Caki2 (cell line): ENCODE measurements around the gene NPAS3. TPM values are rescaled to one million over a fixed set of nuclear protein-coding genes. Genes with fewer than 3 reads are reported as not detected.

Experiments used
- DNase-seq: peaks from one replicate; pipeline ENCODE4 v3.0.0-alpha.2; 2015; ENCODE audit warnings: low read depth
- in situ Hi-C: cut with HindIII; loops from 2 replicates; pipeline ENCODE4 v1.10.0; 2016; ENCODE audit warnings: low sequenced_read_pairs, low pct_unique_long_range_greater_than_20kb, mixed read lengths
- total RNA-seq: library from RNA; depleted of rRNA; stranded (reverse); fragments of >200 nt; shearing (Covaris generic); gene quantifications from 2 replicates; pipeline ENCODE4 v1.2.3, GENCODE V29; 2014; ENCODE audit warnings: low replicate concordance

Gene NPAS3
- total RNA-seq, 1 experiment from 2014 or later: 8.1 TPM

DNA sequence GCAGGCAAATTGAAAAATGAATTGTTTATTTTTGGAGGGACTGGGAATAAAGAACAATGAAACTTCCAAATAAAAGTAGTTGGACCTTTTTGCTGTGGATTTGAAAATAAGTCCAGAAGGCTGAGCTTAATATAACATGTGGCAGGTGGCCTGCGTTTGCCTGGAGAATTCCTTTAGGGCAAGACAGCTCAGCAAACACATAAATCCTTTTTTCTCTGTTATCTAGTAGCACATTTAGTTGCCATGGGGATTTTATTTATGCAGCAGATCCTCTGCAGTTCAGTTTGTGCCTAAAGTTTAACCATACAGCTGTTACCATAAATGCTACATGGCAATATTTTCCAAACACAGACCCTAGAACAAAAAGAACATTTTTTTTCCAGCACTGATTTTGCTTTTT lies 180.0 kb downstream of the NPAS3 start:
- no peak for DNase-seq
- in situ Hi-C loops: no loop called here

DNA sequence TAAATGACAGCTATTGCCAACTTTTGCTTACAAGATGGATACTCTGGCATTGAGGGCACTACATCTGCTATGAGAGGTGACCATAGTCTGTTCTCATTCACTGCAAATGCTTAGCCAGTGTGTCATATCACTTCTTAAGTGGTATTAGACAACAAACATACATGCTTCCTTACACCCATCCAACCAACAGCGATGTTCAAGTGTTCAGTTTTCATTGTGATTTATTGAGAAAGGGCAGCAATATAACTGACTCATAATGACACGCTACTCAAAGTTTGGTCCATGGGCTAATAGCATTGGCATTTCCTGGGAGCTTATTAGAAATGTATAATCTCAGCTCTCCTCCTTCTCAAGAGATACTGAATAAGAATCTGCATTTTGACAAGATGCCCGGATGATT lies 181.7 kb downstream of the NPAS3 start:
- DNase-seq: peak; percentile 13
- in situ Hi-C loops: no loop called here

DNA sequence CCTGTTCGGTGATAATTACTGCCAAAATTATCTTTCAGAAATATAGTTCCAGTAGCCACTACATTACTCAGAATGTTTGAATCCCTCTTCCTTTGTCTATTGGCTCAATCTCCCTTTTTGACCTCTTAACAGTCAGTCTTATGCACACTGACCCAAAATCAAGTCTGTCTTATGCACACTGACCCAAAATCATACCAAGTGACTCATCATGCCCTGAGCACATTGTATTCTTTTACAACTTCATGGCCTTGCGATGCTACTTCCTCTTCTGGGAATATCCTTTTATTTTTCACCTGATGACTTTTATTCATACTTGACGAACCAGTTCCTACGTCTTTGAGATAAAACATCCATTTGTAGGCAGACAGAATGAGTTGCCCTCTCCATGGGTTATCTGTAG lies 182.3 kb downstream of the NPAS3 start:
- in situ Hi-C loops: no loop called here
- DNase-seq: no peak

DNA sequence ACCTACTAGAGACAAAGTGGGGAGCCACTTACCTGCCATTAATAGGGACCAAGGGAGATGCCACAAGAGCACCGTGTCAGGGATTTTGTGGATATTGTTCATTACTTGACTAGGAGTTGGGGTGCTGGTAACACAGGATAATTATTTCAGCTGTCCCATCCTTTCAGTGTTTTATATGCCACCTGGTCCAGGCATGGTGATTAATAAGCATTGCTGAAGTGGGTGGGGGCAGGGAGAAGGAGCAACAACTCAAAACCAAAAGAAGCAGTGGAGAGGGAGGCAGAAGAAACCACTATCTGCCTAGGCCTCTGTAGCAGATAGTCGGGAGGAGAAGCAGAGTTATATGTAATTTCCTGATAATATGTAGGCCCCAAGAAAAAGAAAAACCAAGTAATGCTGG lies 184.6 kb downstream of the NPAS3 start:
- no peak for DNase-seq
- in situ Hi-C loops: no loop called here

DNA sequence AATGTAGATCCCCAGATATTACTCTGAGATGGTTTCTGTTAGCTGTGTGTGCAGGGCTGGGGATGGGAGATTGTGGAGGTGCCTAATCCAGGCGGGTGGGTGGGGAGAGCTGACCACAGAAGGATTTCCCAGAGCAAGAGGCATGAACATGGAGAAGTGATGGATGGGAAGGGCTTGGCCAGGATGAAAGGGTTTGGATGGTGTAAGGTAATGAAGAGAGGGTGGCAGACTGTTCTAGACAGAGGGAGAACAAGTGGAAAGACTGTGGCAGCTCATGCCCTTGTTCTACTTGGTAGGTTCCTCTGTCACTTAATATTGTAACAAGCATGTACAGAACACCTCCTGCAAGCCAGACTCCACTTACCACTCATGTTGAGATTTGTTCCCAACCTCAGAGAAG lies 187.8 kb downstream of the NPAS3 start:
- no peak for DNase-seq
- in situ Hi-C loops: no loop called here

DNA sequence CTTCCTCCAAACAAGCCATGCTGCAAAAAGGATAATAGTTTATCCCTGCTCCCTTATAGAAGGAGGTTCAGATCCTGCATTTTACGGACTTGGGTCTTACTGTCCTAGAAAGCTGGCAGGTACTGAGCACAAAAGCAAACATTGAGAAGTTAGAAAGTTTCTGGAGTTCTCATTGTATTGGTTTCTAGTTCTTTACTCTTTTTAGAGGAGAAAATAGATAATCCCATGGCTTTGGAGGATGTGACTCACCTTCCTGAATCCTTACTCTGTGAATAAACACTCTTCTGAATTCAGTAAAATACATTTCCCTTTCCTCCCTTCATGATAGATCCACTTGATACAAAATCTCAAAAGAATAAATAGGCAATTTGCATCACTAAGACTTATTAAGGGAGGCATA lies 188.9 kb downstream of the NPAS3 start:
- DNase-seq: no peak
- in situ Hi-C loops: no loop called here

DNA sequence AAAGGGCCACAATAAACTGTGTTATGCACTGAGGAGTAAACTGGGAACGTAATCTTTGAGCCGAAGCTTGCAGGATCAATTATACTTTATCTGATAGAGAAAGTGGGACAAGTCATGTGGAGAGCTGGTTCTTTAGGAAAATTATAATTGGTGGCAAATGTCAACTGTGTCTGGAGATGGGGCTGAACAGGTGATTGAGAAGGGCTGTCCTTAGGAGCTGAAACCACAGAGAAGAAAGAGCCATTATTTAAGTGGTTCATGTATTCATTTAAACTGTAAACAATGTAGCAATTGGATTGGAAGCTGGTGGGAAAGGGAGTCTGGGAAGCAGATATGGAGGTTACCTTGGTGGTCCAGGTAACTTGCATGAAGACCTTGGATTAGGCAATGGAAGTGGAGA lies 193.1 kb downstream of the NPAS3 start:
- in situ Hi-C loops: no loop called here

DNA sequence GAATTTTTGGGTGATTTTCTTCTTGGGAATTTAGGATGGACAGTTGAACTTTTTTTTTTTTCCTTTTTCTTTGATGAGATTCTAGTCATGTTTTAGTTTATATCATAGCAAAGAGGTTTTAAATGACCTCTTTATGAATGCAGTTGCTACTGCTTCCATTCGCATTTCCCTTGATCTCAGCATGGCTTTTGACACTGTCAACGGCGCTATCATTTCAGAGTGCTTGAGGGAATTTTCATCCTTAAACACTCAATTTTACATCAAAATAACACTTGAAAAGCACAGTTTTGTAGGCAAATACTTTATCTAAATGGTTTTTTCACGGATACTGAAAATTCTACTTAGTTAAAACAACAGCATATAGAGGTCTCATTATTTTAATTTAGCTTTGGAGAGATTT lies 195.5 kb downstream of the NPAS3 start:
- no peak for DNase-seq
- in situ Hi-C loops: no loop called here

More for the DNA sequence above, 193.1 kb downstream of the NPAS3 start:
- DNase-seq: no peak

DNA sequence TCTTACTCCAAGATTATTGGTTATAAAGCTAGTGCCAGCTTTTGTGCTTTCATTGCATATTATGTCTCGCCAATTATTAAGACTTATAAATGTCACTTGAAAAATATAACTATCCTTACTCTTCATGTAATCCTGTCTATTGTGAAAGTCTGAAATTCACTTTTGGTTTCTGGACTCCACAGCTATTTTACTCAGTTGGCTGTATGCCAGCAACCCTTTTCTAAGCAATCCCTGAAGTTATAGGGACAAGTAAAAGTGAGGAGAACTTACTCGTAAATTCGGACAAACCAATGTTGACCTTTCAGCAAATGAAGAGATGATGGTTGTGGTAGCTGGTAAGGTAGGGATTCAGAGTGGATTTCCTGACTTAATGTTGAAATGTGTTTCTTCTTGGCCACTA lies 196.3 kb downstream of the NPAS3 start:
- DNase-seq: no peak
- in situ Hi-C loops: no loop called here

DNA sequence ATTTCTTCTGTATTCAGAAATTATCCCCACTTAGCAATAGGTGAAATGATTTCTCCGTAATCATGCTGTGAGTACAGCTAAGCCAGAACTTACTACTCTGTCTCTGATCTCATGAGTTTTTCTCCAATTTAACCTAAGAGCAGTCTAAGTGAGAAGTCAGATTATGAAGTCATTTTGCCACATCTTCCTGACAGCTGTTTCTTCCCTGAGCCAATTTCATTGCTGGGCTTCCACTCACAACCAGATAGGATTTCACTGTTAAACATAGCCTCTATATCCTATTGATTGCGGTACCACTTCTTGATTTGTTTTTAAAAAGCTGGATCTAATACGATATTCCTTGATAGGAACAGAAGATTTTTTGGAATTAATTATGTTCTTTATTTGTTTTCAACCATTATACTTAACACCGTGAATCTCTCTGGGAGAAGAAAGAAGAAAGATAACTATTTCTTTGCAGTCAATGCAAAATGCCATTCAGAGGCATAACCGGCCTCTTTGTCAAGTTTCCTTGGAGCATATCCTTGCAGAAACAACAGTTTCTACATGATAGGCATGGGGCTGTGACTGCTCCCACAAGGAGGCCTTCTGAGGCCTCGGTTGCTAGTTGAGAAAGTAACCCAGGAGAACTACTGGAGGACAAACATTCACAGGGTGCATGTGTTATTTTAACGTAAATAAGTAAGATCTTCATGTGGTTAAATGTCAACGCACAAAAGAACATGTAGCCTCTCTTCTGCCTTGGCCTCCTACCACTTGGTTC lies 212.2 kb downstream of the NPAS3 start:
- in situ Hi-C loops: no loop called here

DNA sequence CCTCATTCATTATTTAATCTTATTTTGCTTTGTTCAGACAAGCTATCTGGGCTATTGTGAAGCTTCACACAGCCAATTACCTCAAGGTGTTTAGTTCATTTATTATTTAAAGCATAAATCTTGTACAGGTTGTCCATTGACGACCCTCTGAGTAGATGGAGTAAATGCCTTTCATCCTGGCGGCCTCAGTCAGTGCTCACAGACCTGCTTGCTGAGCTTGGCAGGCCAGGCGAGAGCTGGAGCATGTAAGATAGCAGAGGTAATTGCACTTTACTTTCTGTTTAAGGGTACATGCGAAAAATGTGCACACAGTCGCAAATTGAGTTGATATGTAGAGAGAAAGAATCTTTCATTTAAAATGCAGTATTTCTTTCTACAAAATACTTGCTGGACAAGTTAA lies 224.4 kb downstream of the NPAS3 start:
- in situ Hi-C loops: no loop called here
- DNase-seq: no peak

More for the DNA sequence above, 212.2 kb downstream of the NPAS3 start:
- DNase-seq: no peak

DNA sequence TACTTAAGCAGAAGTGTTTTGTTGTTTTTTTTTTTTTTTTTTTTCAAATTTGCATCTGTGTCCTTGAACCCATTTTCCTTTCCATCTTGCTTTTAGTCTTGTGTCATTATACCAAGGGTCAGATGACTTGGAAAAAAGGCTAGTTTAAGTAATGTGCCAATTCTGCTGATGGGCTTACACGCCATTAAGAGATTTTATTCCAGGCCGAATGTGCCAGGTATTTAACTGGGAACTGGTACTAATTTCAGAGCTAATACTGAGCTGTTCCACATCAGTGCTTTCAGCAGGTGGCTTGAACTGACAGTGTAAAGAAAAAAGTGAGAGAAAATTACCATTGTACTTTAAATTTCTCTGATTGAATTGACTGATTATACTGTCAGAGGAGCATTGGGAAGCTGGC lies 224.9 kb downstream of the NPAS3 start:
- in situ Hi-C loops: no loop called here
- no peak for DNase-seq

DNA sequence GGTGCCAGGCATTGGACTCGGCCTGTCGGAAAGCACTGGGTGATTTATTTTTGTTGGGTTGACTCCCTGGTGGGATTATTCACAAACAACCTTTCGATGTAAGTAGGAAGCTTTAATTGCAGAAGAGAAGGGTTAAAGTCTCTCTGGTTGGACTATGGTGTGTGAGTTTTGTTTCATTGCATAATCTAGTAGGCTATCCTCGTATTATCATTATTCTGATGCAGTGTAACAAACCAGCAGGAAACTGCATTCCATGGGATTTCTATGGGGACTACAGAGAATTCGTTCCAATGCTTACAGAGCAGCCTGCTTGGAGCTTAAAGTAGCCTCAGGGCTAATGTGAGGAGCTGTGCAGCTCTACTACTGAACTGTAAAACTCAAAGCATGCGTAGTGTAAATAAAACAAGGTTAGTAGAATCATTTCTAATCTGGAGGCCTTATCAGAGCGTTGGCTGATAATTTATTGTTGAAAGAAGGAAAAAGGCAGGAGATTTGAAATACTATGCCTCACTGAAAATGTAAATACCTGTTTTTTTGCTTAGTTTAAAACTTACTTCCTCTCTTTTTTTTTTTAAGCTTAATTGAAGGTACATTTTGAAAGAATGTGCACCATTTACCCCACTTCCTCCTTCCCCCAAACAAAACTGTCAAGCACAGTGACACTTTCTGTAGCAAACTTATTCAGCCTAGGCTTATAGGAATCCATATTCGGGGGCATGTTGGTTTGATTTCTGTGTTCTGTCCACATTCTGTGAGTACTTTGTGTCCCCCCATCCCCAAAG lies 226.7 kb downstream of the NPAS3 start:
- DNase-seq: no peak

DNA sequence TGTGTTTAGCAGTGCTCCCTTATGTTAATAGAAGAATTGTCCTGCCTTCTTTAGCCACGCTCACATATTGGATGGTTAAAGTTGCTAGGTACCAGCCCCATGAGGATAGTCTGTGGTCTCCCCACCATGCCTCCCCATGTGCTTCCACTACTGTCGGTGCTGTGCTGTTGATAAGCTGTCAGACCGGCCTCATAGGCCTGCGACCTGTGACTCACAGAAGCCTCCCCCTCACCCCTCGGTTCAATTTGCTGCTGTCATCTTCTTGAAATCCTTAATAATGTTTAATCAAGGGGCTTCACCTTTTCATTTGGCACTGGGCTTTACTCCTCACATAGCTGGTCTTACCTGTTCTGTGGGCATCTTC lies 227.2 kb downstream of the NPAS3 start:
- DNase-seq: no peak
- in situ Hi-C loops: no loop called here

More for the DNA sequence above, 226.7 kb downstream of the NPAS3 start:
- in situ Hi-C loops: no loop called here

DNA sequence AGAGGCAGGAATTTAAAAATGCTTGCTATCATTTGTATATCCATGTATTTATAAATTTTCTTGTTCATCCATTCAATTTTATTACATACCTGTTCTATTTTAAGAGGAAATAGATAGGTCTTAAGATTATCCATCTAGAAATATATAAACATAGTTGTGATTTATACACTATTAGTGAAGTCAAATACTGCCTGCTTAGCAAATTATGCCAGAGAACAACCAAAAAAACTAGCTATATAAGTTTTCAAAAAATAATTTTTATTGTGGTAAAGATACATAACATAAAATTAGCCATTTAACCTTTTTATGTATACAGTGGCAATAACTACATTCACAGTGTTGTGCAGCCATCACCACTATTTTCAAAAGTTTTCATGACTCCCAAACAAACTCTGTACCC lies 237.3 kb downstream of the NPAS3 start:
- DNase-seq: no peak
- in situ Hi-C loops: no loop called here

DNA sequence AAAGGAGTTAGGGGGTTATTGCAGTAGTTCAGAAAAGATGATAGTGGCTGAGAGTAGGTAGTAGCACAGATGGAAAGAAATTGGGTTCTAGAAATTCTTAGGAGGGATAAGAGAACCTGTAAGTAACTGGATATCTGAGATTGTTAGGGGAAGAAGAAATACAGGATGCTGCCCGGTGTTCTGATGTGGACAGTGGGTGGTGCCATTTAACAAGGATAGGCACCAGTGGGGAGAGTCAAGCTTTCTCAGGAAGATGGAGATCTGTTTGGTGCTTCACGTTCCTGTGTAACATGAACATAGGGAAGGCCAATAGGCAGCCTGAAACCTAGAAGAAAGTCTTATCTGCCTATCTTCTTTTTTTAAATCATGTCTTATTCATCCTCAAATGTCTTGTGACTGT lies 245.9 kb downstream of the NPAS3 start:
- in situ Hi-C loops: no loop called here
- DNase-seq: no peak

DNA sequence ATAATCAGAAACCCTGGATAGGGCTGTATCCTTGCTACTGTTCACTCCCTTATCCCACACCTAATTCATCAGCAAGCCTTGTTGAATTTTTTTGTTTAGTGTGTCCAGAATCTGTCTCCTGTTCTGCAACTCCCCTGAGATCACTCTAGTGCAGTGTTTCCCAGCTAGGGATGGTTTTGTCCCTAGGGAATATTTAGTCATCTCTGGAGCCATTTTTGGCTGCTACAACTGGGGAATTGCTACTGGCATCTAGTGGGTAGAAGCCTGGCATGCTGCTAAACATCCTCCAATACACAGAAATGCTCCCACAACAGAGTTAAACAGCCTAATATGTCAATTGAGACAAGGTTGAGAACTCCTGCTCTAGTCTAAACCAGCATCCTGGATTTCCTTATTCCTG lies 248.0 kb downstream of the NPAS3 start:
- in situ Hi-C loops: no loop called here

DNA sequence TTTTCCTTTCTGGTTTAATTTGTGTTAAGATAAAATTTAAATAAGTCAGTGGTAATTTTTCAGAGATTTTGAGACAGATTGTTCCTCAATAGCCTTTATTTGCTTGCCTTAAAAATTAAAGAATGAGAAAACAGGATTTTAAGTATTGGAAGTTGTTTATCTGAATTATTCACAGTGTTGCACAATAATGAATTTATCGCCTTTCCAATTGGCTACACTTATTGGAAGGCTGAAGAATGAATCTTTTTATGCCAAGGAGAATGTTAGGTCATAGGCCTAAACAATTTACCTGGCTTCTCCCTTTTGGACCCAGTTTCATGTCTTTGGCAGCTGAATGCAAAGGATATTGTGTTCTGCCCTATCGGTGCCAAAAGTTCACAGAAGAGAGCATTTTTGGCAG lies 250.2 kb downstream of the NPAS3 start:
- no peak for DNase-seq
- in situ Hi-C loops: no loop called here

More for the DNA sequence above, 248.0 kb downstream of the NPAS3 start:
- no peak for DNase-seq

DNA sequence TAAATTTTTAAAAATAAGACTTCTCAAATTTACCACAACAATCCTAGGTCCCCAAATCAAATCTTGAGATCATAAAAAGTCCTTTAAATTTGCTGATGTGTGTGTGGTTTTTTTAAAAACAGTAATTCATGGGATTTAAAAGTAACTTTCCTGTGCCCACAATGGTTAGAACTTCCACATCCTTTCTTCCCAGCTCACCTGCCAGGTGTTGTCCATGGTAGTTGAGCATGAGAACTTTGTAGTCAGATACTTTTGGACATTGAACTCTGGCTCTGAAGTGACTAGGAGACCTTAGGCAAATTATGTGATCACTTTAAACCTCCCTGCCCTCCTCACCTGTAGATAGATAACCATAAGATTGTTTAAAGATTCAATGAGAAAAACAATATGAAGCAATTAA lies 253.2 kb downstream of the NPAS3 start:
- in situ Hi-C loops: no loop called here
- DNase-seq: no peak

DNA sequence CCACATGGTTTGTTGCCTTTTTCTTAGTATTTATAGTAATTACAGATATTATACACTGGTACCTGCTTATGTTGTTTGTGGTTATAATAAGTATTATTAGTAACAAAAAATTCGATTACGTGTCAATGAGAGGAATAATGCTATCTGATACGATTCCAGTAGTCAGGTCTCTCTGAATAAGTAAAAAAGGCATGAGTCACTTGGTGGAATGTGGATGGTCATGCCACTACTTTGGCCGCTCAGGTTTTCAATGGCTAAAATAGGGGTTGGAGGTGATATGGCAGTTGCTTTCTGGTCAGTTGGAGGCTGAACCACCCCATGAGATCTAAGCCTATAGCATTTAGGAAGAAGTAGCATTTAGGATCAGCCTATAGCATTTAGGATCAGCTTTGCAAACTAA lies 255.9 kb downstream of the NPAS3 start:
- DNase-seq: no peak

More for the DNA sequence above, 255.9 kb downstream of the NPAS3 start:
- in situ Hi-C loops: no loop called here
